Measurements from ENCODE around the gene GALNT10. TPM values are rescaled to one million over a fixed set of nuclear protein-coding genes. Genes with fewer than 3 reads are reported as not detected.

The GALNT10 gene
- polyA plus RNA-seq, 3 donors, result 6.2 to 14.5 (median 8.1) TPM

DNA sequence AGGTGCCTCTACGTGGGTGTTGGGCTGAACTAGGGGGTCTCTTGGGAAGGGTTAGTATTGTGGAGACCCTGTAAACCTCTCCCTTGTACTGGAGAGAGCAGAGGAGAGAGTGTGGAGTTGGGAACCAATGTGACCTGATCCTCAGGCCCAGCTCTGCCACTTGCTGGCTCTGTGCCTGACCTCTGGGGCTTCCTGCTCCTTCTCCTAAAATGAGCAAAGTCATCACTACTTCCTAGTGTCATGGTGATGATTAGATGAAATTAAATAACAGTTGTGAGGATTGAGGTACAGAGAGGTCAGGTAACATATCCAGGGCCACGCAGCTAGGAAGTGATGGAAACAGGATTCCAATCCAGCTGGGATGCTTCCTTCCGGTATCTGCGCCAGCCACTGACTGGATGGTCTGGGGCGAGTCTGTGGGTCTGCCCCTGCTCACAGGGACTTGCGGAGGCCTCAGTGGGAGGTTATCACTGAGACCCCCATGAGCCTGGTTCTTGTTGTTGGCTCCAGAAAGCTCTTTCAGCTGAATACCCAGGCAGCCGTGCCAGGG, 9.2 kb downstream of the GALNT10 start:
- WGBS, 3 donors, result 77 to 91% (median 78%) methylated on average over 7 of the region's 7 CpGs
- H3K27ac ChIP-seq (ENCODE audit: low read depth, low read length), result no peak overlapping the region

DNA sequence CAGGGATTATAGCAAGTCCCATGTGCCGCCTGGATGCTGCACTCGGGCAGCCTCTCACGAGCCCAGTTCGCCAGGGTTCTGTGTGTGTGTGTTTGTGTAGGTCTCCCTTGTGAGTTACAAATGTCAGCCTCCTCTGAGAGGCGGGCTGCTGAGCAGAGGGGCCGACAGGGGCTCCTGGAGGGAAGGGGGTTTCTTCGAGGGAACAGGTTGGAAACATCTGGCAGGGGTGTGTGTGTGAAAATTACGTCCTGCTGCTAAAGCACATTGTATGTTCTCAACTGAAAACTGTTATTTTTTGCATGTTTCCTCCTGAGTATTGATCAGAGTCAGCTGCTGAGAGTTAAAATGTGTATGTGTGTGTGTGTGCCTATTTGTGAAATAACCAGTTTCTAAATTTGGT, 9.7 kb downstream of the GALNT10 start:
- 84 to 85% (median 84%) methylated on average over 8 of the region's 8 CpGs for WGBS, 3 donors
- H3K27ac ChIP-seq (ENCODE audit: low read depth, low read length), result no peak overlapping the region

GRCh38 chr5:154201108-154201769, 10.7 kb downstream of the GALNT10 start:
- H3K27ac ChIP-seq (ENCODE audit: low read depth, low read length), result no peak overlapping the region
- WGBS, 3 donors, result 88 to 91% (median 90%) methylated on average over 7 of the region's 7 CpGs

GRCh38 chr5:154202379-154203260, 12.1 kb downstream of the GALNT10 start:
- 43 to 54% (median 46%) methylated on average over 11 of the region's 11 CpGs for WGBS, 3 donors
- H3K27ac ChIP-seq (ENCODE audit: low read depth, low read length), result no peak overlapping the region

DNA sequence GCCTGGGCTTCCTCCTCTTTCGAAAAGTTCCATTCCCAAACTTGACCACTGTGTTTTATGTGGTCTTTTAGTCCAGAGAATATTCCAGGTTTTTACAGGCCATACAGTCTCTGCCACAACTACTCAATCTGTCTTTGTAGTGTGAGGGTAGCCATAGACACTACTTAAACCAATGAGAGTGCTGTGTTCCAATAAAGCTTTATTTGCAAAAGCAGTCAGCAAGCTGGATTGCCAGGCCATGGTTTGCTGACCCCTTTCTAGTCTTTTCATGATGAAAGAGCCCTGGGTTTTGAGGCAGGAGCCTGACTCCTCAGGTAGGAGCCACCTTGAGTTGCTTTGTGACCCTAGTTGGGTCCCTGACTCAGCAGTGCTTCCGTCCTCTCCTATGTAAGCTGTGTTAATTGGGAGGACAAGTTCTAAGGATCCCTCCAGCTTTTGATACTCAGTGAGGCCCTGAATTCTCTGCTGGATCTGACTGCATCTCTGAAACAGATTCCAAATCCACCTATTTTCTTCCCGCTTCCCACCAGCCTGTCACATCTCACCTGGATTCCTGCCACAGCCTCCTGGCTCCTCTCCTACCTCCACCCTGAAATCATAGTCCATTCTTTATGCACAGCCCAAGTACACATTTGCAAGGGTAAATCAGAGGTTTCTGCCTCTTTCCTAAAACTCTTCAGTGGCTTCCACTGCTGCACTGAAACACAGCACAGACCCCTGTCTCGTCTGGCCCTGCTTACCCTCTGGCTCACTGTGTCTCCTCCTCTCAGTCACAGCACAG, 13.5 kb downstream of the GALNT10 start:
- 87 to 97% (median 93%) methylated on average over 4 of the region's 4 CpGs for WGBS, 3 donors
- no peak overlapping the region for H3K27ac ChIP-seq (ENCODE audit: low read depth, low read length)

DNA sequence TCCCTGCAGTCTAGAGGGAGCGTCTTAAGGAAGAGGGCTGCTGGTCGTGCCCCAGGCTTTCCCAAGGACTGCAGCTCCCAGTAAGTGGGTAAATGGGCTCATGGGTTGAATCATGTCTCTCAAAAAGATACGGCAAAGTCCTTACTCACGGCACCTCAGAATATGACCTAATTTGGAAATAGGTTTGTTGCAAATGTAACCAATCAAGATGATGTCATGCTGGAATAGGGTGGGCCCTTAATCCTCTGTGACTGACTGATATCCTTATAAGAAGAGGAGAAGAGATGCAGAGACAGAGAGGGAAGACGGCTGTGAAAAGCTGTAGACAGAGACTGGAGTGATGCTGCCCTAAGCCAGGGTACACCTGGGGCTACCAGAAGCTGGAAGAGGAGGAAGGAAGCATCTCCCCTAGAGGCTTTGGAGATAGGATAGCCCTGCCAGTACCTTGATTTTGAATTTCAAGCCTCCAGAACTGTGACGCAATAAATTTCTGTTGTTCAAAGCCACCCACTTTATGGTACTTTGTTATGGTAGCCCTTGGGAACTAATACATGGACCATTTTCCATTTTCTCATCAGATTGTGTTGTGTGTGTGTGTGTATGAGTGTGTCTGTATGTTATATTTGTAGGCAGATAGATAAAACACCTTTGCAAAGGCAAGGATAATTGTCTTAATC, 15.0 kb downstream of the GALNT10 start:
- WGBS, 3 donors, result 82 to 91% (median 90%) methylated on average over 6 of the region's 6 CpGs
- H3K27ac ChIP-seq (ENCODE audit: low read depth, low read length), result no peak overlapping the region

DNA sequence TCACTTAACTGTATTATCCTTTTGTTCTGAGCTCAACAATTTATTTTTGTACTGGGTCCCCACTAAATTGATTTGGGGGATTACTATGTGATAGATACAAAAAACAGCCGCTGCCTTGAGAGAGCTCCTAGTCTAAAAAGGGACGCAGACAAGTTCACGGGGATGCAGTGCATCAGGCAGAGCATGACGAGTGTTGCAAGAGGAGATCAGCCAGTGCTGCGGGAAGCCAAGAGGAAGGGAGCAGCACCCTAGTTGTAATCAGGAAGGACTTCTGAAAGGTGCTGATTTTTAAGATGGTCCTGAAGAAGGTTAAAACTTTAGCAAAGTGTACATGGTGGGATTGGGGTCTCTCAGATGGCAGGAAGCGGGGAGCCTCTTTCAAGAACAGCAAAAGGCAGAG, 15.8 kb downstream of the GALNT10 start:
- 72 to 91% (median 78%) methylated on average over 6 of the region's 6 CpGs for WGBS, 3 donors
- no peak overlapping the region for H3K27ac ChIP-seq (ENCODE audit: low read depth, low read length)

- WGBS, 3 donors, result 82 to 94% (median 88%) methylated on average over 4 of the region's 4 CpGs
Observed at GRCh38 chr5:154207204-154207603, 16.7 kb downstream of the GALNT10 start.

GRCh38 chr5:154209591-154210081, 19.1 kb downstream of the GALNT10 start:
- WGBS, 3 donors, result 64 to 87% (median 80%) methylated on average over 2 of the region's 2 CpGs
- no peak overlapping the region for H3K27ac ChIP-seq (ENCODE audit: low read depth, low read length)

More at GRCh38 chr5:154207204-154207603, 16.7 kb downstream of the GALNT10 start:
- H3K27ac ChIP-seq (ENCODE audit: low read depth, low read length), result no peak overlapping the region

GRCh38 chr5:154210163-154210562, 19.6 kb downstream of the GALNT10 start:
- 64 to 83% (median 79%) methylated on average over 2 of the region's 2 CpGs for WGBS, 3 donors
- H3K27ac ChIP-seq (ENCODE audit: low read depth, low read length), result no peak overlapping the region

DNA sequence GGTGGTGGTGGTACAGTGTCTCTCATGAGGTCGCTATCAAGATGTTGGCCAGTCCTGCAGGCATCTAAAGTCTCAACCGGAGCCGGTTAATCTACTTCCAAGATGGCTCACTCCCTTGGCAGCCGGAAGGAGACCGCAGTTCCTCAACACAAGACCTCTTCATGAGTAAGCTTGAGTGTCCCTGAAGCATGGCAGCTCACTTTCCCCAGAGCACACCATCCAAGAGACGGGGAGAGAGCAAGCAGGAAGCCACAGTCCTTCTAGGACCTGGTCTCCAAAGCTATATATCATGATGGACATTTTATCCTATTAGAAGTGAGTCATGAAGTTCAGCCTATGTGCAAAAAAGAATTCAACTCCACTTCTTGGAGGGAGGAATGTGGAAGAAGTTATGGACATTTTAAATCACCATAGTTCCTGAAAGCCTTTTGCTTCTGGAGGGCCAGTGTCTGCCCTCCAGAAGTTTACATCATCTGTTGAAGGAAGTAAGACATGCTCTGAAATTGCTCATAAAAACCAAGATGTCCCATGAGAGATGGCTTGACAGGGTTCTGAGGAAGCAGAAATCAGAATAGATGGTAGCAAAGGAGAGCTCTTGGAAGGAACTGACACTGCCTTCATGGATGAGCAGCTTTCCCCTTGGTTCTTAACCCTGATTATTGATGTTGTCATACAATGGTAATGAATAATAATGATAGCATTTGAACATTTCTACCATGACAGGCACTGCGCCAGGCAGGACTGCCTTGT, 21.3 kb downstream of the GALNT10 start:
- WGBS, 3 donors, result 97 to 98% (median 97%) methylated on average over 7 of the region's 7 CpGs
- H3K27ac ChIP-seq (ENCODE audit: low read depth, low read length), result no peak overlapping the region

DNA sequence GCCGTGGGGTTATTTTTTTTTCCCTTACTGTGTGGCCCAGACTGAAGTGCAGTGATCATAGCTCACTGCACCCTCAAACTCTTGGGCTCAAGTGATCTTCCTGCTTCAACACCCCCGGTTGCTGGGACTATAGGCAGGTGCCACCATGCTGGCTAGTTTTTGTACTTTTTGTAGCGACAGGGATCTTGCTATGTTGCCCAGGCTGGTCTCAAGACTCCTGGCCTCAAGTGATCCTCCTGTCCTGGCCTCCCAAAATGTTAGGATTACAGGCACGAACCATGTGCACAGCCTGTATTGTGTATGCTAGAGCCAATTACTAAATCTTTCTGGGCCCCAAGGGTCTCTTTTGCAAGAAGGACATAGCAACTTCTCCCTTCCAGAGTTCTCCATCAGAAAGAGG, 23.1 kb downstream of the GALNT10 start:
- 85 to 95% (median 87%) methylated on average over 4 of the region's 4 CpGs for WGBS, 3 donors
- no peak overlapping the region for H3K27ac ChIP-seq (ENCODE audit: low read depth, low read length)

DNA sequence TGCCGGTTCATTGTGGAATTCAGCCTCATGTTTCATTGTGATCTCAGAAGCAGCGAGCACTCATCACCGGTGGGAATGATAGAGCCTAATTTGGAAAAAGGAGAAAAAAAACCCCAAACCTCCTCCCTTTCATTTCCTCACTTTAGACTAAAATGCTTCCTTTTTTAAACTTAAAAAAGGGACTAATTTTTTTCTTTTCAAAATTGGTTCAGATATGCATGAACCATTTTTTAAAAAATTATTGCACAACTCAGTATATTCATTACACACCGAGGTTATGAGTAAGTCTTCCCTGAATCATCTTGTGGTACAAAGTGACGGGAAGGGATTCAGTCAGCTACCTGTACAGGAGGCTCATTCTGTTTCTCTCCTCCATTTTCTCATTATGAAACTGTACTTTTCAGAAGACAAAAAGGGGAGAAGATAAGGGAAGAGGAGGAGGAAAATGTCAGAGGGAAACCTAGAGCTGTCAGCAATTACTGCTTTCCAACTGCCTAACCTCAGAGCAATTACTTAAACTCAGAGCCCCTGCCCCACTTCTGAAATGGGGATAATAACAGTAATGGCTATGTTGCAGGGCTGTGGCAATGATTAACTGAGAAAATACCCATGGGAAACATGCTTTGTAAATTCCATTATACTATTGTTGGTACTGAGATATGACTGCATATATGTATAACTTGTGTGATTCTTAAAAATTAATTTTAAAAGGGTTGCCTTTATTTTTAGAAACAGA, 24.0 kb downstream of the GALNT10 start:
- 31 to 80% (median 49%) methylated on average over 5 of the region's 5 CpGs for WGBS, 3 donors
- H3K27ac ChIP-seq (ENCODE audit: low read depth, low read length), result no peak overlapping the region

- WGBS, 3 donors, result 83 to 100% (median 93%) methylated on average over 2 of the region's 2 CpGs
- no peak overlapping the region for H3K27ac ChIP-seq (ENCODE audit: low read depth, low read length)
Observed at GRCh38 chr5:154215571-154216325, 25.2 kb downstream of the GALNT10 start.

DNA sequence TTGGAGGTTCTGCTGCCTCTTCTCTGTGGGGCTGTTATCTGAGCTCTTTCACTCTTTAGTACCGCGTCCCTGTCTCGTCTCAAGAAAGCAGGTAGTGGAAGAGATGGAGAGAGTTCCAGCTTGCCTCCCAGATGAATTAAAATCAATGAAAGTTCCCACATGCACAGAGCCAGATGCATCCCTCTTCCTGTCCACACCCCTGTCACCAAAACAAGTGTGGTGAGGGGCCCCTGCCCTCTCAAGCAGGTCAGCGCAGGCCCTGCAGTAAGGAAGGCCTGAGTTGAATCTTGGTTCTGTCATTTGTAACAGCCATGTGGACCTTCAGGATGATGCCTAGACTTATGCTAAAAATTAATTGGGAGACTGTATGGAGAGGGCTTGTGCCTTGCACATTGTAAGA, 26.9 kb downstream of the GALNT10 start:
- WGBS, 3 donors, result 89 to 93% (median 92%) methylated on average over 4 of the region's 4 CpGs
- no peak overlapping the region for H3K27ac ChIP-seq (ENCODE audit: low read depth, low read length)

- no peak overlapping the region for H3K27ac ChIP-seq (ENCODE audit: low read depth, low read length)
- 95 to 98% (median 95%) methylated on average over 8 of the region's 8 CpGs for WGBS, 3 donors
Observed at GRCh38 chr5:154218786-154219185, 28.3 kb downstream of the GALNT10 start.
